CD4-positive, alpha-beta T cell treated with Interleukin-12 subunit alpha and Interleukin-12 subunit beta, for 1 hour (primary cell): Measurements from ENCODE around the gene PAX1.

Experiments used
- DNase-seq: peaks from one replicate; pipeline ENCODE4 v3.0.0-alpha.2; 2020

Gene PAX1

DNA sequence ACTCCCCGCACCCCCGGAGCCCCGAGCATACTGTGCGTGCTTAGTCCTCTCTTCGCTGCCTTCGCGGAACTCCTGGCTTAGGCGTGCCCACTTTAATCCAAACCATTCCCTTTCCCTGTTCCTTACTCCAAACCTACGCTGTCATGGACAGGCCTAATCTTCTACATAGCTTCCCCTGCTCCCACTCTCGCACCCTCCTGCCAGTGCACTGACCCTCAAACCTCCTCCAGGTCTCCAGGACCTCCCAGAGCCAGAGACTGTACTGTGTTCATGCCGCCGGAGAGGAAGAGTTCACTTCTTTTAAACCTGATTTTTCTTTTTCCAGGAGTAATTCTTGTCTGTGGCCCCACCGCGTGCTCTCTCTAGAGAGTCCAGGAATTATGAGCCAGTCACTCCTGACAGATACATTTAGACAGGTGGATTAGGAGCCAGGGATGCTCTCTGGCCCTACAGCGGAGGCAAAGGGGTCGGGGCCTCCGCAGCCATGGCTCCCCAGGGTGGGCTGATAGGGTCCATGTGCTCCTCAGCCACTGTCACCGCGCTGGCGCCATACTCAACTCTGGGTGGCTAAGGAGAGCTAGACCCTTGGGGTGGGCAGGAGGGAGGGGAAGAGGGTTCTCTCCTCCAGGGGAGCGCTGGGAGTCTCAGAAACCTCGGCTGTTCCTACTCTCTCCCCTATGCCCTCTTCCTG, 1.6 kb upstream of the PAX1 start:
- no peak for DNase-seq

DNA sequence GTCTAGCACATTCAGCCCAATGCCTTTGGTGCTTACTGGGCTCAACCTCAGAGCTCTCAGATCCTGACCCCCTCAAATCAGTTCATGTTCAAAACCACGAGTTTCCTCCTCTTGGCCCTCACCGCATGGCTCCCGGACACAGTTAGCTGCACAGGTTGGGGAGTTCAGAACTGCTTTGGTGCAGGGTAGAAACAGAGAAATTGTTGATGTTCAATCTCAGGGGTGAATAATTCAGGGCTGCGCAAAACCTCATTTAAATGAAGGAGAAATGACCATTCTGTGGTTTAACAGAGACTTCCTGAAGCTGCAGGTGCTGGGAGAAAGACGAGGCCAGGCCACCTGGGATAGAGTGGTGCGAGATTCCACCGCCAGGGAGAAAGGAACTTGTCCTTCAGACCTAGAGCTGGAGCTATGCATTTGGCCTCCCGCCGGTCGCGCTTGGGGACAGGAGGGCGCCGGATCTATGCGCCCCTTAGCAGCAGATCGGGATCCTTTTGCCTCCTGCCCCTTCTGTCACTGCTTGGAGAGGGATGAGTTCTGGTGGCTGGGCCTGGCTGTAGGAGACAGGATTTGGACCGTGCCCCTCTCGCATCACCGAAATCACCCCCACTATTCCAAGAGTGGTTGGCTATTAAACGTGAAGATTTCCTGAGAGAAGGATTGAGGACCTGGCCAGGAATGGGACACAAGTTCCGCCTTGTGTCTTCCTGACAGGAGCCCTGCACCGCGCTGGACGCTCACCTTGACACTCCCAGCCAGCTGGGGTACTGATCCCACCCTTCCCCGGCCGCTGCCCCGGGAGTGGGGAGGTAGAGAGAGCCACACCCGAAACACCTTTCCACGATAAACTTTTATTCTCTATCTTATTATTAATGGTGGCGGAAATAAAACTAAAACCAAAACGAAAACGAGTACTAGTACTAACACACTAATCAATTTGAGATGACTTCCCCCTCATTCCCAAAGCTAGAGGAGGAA, 767 bp upstream of the PAX1 start:
- DNase-seq = no peak

DNA sequence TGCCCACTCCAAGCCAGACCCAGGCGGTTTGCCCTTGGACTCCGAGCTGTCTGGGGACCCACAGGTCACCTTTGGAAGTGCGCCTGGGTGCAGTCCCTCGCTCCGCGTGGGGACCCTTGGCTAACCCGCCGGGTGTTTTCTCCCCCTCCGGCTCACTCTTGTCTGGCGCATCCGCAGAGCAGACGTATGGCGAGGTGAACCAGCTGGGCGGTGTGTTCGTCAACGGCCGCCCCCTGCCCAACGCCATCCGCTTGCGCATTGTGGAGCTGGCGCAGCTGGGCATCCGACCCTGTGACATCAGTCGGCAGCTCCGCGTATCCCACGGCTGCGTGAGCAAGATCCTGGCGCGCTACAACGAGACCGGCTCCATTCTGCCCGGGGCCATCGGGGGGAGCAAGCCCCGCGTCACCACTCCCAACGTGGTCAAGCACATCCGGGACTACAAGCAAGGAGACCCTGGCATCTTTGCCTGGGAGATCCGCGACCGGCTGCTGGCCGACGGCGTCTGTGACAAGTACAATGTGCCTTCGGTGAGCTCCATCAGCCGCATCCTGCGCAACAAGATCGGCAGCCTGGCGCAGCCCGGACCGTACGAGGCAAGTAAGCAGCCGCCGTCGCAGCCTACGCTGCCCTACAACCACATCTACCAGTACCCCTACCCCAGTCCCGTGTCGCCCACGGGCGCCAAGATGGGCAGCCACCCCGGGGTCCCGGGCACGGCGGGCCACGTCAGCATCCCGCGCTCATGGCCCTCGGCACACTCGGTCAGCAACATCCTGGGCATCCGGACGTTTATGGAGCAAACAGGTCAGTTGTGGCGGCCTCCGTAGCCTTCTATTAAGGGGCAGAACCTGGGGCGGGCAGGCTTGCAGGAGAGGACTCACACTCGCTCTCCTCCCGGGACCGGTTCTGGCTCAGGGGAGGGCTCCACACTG, 1.1 kb downstream of the PAX1 start:
- DNase-seq = no peak

DNA sequence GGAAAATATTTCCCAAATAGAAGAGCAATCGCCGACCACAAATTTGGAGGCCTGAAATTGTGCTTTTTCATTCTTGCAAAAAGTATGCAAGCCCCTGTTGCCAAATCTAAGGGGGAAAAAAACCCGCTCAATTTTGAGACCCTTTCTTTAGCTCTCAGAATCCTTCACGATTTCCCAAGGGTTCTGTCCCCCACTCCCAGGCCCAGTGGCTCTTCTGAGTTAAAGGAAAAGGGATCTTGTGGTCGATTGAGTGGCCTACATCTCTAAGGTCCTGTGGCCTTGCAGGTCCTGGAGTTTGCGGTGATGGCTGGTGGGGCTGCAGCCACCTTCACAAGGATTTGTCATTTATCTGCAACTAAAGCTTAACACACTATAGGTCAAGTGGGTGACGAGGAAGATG, 1.8 kb downstream of the PAX1 start:
- DNase-seq = no peak

DNA sequence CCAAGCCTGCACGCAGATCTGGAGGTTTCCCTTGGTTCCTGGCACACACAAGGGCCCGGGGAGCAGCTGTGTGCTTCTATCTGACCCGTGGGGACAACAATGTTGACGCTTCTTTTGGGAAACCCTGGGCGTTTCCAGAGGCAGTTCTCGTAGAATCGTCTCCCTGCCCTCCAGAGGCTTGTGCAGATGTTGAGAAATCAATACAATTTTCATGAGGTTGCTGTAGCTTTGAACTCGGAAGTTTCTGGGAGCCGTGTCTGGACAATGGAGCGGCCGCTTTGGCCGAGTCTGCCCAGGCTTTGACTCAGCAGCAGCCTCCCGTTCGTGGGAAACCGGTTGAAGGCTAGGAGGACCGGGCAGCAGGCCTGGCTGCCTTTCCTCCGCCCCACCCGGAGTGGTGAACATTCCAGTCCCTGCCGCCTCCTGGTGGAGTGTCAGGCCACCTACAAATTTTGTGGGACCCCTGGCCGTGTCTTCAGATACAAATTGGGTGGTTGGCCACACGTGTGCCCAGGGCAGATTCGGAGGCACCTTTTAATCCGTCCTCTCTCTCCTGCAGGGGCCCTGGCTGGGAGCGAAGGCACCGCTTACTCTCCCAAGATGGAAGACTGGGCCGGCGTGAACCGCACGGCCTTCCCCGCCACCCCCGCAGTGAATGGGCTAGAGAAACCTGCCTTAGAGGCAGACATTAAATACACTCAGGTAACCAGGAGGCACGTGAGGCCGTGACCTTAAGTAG, 2.7 kb downstream of the PAX1 start:
- DNase-seq = no peak

DNA sequence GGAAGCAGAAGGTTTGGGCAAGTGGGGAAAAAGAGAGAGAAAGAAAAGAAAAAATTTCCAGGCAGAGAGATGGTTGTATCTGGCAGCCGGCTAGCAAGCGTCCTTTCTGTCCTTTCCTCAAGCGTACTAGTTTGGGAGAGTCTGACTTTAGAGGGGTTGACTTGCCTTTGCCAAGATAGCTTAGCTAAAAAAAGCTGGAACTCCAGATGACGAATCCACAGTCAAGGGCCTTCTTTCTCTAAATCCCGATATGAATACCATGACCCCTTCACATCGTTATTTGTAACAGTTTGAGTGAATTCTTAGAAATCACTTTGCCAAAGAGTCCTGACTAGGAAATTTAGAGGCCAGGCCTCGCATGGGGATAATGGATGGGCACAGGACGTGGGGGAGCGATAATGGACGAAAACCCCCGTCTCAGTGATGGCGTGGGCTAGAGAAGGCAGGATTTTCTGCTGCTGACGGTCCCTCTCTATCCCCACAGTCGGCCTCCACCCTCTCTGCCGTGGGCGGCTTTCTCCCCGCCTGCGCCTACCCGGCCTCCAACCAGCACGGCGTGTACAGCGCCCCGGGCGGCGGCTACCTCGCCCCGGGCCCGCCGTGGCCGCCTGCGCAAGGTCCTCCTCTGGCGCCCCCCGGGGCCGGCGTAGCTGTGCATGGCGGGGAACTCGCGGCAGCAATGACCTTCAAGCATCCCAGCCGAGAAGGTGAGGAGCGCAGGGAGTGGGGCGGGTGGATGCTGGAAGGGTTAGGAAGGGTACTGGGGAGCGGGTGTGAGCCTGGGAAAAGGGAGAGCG, 3.5 kb downstream of the PAX1 start:
- no peak for DNase-seq

DNA sequence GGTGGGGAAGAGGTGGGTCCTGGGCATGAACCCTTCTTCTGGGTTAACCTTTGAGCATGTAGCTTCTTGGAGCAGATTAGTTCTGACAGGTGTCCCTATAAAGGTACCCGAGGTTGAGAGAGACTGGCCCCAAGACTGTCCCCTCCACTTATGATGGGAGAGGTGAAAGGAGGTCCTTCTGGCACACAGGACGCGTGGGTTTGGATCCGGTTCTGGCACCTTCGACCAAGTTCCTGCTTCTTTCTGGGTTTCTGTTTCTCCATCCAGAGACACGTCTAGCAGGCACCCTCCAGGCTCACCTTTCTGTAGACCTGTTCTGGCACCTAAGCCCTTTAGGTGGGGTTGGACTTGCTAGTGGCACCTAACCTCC, 4.1 kb downstream of the PAX1 start:
- DNase-seq = no peak

DNA sequence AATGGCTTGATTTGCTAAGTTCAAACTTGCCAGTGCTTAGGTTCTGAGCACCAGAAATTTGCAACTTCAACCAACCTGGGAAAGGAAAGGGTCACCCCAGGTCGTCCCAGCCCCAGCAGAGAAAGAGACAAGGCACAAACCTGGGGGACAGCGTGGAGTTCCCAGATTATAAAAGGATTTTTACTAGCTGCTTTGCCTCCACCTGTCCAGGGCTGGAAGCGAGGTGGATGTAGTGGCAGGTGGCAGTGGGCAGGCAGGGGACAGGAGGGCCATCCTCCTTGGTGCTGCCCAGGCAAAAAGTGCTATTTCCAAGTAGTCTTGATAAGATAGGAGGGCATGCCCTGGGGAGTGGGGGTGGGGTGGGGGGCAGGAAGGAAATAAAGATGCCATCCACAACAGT, 4.9 kb downstream of the PAX1 start:
- DNase-seq = no peak

DNA sequence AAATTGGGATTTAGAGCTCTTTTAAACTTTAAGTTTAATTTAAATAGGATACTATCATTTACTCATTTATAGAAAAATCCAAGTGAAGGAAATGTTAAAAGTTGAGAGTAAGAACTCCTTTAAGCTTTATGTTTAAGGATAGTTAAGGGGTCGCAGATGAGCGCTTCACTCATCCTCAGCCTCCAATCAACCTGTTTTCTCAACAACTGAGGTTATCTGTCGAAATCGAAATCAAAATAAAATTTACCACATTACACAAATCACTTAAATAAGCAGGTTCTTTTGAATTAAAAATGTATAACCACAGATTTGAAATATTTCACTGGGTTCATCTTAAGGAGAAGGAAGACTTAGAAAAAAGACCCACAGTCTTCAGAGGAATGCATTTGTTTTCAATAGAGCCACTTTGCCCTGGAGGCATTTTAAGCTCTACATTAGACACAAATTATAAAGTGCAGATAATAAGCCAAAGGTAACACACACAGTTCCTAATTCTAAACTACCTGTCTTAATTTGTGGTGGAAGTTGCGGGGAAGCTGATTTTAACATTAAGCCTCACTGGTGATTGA, 5.5 kb downstream of the PAX1 start:
- no peak for DNase-seq

DNA sequence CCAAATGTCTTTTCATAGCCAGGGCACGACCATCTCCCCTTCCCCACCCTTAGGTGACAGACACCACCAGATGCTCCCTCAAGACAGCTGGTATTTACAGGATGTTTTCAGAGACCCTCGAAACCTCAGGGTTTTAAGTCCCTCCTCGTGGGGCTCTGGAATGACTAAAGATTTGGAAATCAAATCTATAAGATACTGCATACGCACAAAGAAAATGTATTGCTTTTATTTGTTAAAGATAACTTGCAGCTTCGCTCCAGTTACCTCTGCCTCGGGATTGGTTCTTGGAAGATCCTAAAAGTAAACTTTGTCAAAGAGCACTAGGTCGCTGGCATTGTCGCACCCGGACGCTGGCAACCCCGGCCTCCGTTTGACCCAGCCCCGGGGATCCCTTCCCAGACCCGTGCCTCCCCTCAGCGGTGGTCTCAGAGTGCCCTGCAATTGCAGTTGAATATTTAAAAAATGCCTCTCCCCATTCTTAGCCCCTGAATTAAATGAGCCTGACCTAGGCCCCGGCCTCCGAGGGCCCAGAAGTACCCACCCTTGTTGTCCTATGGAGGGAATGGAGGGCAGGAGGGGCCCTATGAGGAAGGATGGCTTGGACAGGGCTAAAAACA, 7.1 kb downstream of the PAX1 start:
- no peak for DNase-seq

DNA sequence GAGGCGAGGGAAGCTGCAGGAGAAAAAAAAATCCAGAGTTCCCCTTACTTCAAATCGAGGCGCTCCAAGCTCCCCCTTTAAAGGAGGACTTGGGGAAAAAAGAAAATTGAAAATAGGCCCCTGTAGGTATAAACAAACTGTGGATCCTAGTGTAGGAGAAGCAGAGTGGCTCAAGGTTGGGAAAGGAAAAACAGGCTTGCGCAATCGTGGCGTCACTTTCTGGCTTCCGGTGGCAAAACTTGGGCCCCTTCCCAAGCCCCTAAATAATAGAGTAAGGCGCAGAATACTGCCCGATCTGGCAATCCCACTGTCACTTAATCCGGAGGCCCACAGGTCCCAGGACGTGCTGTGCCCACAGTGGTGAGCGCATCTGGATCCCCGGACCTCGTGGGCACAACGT, 8.0 kb downstream of the PAX1 start:
- no peak for DNase-seq

DNA sequence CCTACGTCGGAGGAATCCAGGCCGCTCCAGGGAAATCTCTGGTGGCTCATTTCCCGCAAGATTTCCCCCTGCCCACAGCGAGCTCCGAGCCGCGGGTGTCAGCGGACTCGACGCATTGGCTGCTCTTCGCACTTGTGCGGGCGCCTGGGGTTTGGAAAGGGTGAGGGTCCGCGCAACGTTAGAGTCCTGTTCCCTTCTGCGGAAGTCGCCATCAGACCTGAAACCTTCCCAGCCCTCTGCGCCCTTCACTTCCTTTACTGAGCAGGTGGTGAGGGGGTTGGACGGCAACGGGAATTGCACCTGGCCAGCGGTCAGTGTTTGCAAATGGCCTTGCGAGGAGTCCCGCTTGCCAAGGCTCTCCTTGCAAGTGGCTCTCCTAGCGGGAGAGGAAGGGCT, 8.4 kb downstream of the PAX1 start:
- no peak for DNase-seq

DNA sequence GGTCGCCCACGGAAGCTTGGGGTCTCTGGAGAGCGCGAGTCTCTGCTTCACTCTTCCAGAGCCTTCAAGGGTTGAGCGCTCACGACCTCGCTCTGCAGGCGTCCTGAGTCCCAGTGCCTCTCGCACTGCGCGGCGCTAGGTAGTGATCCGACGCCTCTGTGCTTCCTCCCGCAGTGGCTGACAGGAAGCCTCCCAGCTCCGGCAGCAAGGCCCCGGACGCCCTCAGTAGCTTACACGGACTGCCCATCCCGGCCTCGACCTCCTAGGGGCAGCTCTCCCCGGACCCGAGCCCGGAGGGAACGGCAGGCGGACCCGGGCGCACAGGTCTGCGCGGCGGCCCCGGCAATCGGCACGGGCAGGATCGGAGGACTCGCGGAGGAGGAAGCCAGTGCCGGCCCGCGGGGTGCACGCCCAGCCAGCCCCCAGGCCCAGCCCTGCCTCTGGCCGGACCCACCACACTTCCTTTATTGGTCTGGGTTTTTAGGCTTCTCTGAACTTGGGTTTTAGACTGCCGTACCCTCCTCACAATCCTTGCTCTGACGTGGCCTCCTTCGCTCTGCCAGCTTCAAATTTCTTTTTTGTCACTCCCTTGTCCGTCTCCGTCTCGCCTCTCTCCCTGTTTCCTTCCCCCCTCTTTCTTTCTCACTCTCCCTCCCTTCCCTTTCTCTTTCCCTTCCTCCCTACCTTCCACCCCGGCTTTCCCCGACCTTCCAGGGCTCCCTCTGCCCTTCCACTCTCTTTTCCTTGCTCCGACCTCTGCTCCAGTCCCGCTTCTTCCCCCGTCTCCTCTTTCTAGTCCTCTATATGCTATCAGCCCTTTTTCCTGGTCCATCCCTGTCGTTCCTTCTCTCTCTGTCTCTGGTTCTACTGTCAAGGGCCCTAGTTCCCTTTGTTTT, 9.1 kb downstream of the PAX1 start:
- no peak for DNase-seq

DNA sequence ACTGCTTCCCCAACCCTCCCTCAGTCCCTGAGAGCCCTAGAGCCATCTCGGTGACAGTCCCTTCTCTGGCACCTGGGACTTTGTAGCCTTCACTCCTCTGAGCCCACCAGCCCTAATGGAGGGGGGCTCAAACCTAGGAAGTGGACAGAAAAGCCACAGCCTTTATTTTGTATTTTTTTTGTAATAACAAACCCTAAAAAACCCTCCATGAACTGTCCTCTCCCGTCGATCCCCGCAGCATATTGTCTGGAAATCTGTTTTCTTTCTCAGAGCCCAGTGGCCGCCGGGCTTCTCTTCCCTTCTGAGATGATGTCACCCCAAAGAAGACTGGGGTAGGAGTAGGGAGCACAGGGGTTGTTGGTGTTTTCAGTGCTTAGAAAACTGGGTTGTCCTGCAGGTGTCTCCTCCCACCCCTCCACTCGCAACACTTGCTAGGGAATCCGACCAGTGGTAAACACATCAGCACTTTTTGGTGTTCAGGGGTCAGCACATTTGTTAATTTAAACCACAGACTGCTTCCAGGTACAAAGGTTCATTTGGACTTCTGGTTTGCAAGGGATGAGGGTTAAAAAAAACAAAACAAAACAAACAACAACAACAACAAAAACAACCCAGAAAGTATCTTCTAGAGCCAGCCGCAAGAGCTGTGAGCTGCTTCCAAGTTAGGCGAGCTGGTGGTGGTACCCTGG, 9.9 kb downstream of the PAX1 start:
- no peak for DNase-seq

DNA sequence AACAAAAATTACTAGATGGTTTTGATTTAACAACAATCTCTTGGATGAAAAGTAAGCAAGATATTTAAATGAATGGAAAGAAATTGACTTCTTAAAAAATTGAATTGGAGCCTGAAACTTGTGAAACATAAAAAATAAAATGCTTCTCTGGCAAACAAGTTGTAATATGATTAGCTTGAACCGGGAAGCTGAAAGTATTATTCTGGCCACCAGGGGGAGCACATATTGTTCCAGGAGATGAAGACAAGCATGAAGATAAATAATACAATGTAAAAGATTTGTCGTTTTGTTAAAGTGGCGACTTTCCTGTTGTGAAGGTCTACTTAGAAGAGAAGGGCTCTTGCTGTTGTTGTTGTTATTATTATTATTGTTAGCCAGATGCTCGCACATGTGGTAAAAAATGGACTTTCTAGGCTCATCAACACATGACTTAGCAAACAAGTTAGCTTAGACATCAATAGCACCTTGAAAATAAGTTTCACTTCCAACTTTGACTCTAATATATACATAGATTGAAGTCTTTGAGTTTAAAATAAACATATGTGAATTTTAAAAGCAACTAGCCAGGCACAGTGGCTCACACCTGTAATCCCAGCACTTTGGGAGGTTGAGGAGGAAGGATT, 14.2 kb downstream of the PAX1 start:
- peak; percentile 26 for DNase-seq

DNA sequence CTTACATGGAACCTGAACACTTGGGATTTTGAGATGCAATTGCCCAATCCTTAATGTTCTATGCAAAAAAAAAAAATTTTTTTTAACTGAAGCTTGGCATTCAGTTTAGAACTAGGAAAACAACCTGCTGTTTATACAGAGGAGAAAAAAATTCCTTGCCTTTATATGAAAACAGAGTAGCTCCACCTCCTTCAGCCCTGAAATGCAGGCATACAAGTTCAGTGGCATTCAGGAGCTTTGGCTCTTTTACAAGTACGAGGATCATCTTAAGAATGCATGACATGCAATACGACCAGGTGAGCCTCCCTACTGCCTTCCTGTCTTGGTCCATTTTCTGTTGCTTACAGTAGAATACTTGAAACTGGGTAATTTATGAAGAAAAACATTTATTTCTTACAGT, 20.4 kb downstream of the PAX1 start:
- DNase-seq = no peak

DNA sequence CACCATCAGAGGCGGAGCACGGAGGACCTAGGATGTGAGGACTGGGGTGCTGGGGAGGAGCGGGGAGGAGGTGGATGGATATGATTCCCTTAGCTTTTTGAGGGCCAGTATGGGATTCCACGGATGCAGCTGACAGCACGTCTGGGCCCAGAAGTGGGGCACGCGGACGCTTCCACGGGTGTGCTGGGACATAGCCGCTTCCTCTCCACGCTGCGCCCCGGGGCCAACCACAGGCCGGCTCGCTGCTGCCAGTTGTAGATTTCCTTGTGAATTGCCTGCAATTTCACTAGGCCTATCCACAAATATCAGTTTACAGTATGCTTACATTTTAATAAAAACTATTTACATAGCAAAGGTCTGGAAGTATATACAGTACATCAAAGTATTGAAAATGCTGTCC, 23.9 kb downstream of the PAX1 start:
- no peak for DNase-seq

DNA sequence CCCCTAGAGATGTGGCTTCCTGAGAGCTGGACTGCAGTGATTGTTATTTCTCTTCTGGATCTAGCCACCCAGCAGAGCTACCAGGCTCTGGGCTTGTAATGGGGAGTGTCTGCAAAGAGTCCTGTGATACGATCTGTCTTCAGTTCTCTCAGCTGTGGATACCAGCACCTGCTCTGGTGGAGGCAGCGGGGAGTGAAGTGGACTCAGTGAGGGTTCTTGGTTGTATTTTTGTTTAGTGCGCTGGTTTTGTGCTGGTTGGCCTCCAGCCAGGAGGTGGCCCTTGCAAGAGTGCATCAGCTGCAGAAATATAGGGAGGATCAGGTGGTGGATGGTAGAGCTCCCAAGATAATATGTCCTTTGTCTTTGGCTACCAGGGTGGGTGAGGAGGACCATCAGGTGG, 33.7 kb downstream of the PAX1 start:
- no peak for DNase-seq

DNA sequence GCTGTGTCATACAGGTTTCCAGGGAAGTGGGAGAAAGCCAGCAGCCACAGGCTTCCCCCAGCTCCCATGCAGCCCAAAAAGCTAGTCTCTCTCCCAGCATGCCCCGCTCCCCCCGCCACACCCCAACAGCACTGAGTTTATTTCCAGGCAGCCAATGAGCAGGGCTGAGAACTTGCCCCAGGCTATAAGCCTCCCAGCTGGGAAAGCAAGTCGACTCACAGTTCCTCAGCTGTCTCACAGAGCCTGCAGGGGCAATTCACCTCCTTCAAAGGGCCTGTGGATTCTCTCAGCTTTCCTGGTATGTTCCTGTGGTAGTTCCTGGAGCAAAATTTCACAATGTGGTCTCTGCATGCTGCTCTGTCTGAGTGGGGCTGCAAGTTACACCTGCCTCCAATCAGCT, 34.2 kb downstream of the PAX1 start:
- DNase-seq = no peak
